CD8-positive, alpha-beta memory T cell (primary cell): ENCODE measurements around the gene ISM2. TPM values are rescaled to one million over a fixed set of nuclear protein-coding genes. Genes with fewer than 3 reads are reported as not detected.

Source experiments
- CTCF ChIA-PET: fragments of 350-600 bp; sonication (Branson Sonifier 250); formaldehyde crosslinking; loops from one replicate; lab custom pipeline; 2021; ENCODE audit warnings: antibody characterized with exemption; lab: Charles Lee
- POLR2A ChIA-PET: fragments of 350-600 bp; sonication (Branson Sonifier 250); formaldehyde crosslinking; loops from one replicate; lab custom pipeline; 2021; ENCODE audit warnings: antibody characterized with exemption; lab: Charles Lee
- DNase-seq, 5 donors: peaks; one replicate each; pipeline versions ENCODE4 v3.0.0 to v3.0.0-alpha.2; 2020 to 2022; ENCODE audit warnings: mixed read lengths in 1 of 5
- H3K27ac ChIP-seq: one replicate; pipeline ENCODE4 v1.7.0; 2013; ENCODE audit warnings: low read depth, mild to moderate bottlenecking, low read length, moderate library complexity
- H3K27me3 ChIP-seq: 2 replicates; pipeline ENCODE4 v1.7.0; 2013; ENCODE audit warnings: low read length, mild to moderate bottlenecking; ENCODE audit not compliant: insufficient read depth, poor library complexity, severe bottlenecking
- H3K36me3 ChIP-seq: 2 replicates; pipeline ENCODE4 v1.7.0; 2013; ENCODE audit warnings: mild to moderate bottlenecking, low read length, moderate library complexity; ENCODE audit not compliant: insufficient read depth
- H3K4me1 ChIP-seq: 2 replicates; pipeline ENCODE4 v1.7.0; 2013; ENCODE audit warnings: mild to moderate bottlenecking, low read length, moderate library complexity; ENCODE audit not compliant: insufficient read depth
- H3K4me3 ChIP-seq: 2 replicates; pipeline ENCODE4 v1.7.0; 2013; ENCODE audit warnings: mild to moderate bottlenecking, low read length
- H3K9me3 ChIP-seq: 2 replicates; pipeline ENCODE4 v1.7.0; 2013; ENCODE audit warnings: mild to moderate bottlenecking, low read length
- H3K27ac Mint-ChIP-seq, 8 donors: one replicate each; pipeline ENCODE4 v1.8.0; 2020 to 2021; ENCODE audit warnings: mixed read lengths in 8 of 8, mild to moderate bottlenecking in 6 of 8, inconsistent platforms in 3 of 8, moderate library complexity in 3 of 8
- H3K27me3 Mint-ChIP-seq, 2 donors: one replicate each; pipeline ENCODE4 v1.8.0; 2020 to 2021; ENCODE audit warnings: mixed read lengths in 2 of 2, mild to moderate bottlenecking in 1 of 2, moderate library complexity in 1 of 2
- H3K36me3 Mint-ChIP-seq, 3 donors: one replicate each; pipeline ENCODE4 v1.8.0; 2020 to 2021; ENCODE audit warnings: mixed read lengths in 3 of 3, inconsistent platforms in 1 of 3, mild to moderate bottlenecking in 1 of 3
- H3K4me1 Mint-ChIP-seq, 3 donors: one replicate each; pipeline ENCODE4 v1.8.0; 2020 to 2021; ENCODE audit warnings: mixed read lengths in 3 of 3, inconsistent platforms in 1 of 3, mild to moderate bottlenecking in 1 of 3
- H3K4me3 Mint-ChIP-seq, 7 donors: one replicate each; pipeline ENCODE4 v1.8.0; 2020 to 2021; ENCODE audit warnings: mixed read lengths in 7 of 7, mild to moderate bottlenecking in 6 of 7, moderate library complexity in 4 of 7, inconsistent platforms in 2 of 7
- H3K9me3 Mint-ChIP-seq, 5 donors: one replicate each; pipeline ENCODE4 v1.8.0; 2020 to 2022; ENCODE audit warnings: mixed read lengths in 5 of 5, mild to moderate bottlenecking in 3 of 5, moderate library complexity in 2 of 5, inconsistent platforms in 1 of 5
- polyA plus RNA-seq: library from polyadenylated mRNA; unstranded; fragments of 300-500 nt; fragmentation: Illumina TruSeq; gene quantifications from one replicate; pipeline ENCODE4 v1.2.3, GENCODE V29; 2021
- total RNA-seq, 2 experiments: library from RNA; stranded (reverse); gene quantifications; one replicate each; pipeline ENCODE4 v1.2.3, GENCODE V29; 2021

ISM2 gene
- total and polyA plus RNA-seq, 3 experiments from 2014 or later, result not detected

- peak overlapping the region in 1 of 8 donors; percentile 36 for H3K27ac Mint-ChIP-seq
- CTCF ChIA-PET, result no interaction called here
Measured at GRCh38 chr14:77488558-77488957, 10.1 kb downstream of the ISM2 start.

GRCh38 chr14:77485901-77486678 lies 12.5 kb downstream of the ISM2 start:
- Mint-ChIP-seq H3K36me3 (no peaks in the 10 kb centered on the region), H3K9me3 (no peaks in the 10 kb centered on the region), H3K4me1 (no peaks in the 10 kb centered on the region), H3K4me3 (no peak overlapping the region), H3K27me3 (no peaks in the 10 kb centered on the region), H3K27ac (no peak overlapping the region)
- DNase-seq, result no peak
- Histone ChIP-seq H3K36me3 (no peaks in the 10 kb centered on the region), H3K4me3 (no peak overlapping the region), H3K27me3 (no peaks in the 10 kb centered on the region), H3K4me1 (no peaks in the 10 kb centered on the region), H3K27ac (no peak overlapping the region), H3K9me3 (no peaks in the 10 kb centered on the region)
- ChIA-PET CTCF (no interaction called here), POLR2A (no interaction called here)

More at GRCh38 chr14:77488558-77488957, 10.1 kb downstream of the ISM2 start:
- H3K36me3 Mint-ChIP-seq, result no peaks in the 10 kb centered on the region
- no peak for DNase-seq
- POLR2A ChIA-PET, result no interaction called here
- Histone ChIP-seq H3K27me3 (no peaks in the 10 kb centered on the region), H3K27ac (no peak overlapping the region), H3K4me1 (no peaks in the 10 kb centered on the region), H3K4me3 (no peak overlapping the region), H3K9me3 (no peaks in the 10 kb centered on the region), H3K36me3 (no peaks in the 10 kb centered on the region)
- H3K4me1 Mint-ChIP-seq, result no peaks in the 10 kb centered on the region
- no peaks in the 10 kb centered on the region for H3K9me3 Mint-ChIP-seq
- H3K4me3 Mint-ChIP-seq, result no peak overlapping the region
- H3K27me3 Mint-ChIP-seq, result no peaks in the 10 kb centered on the region

GRCh38 chr14:77485256-77485655 lies 13.4 kb downstream of the ISM2 start:
- CTCF ChIA-PET, result no interaction called here
- H3K27me3 ChIP-seq, result no peaks in the 10 kb centered on the region
- POLR2A ChIA-PET, result no interaction called here
- H3K27ac ChIP-seq, result no peak overlapping the region
- no peaks in the 10 kb centered on the region for H3K9me3 ChIP-seq
- H3K9me3 Mint-ChIP-seq, result no peaks in the 10 kb centered on the region
- no peaks in the 10 kb centered on the region for H3K27me3 Mint-ChIP-seq
- no peak overlapping the region for H3K27ac Mint-ChIP-seq
- no peak overlapping the region for H3K4me3 ChIP-seq
- no peaks in the 10 kb centered on the region for H3K4me1 ChIP-seq
- H3K36me3 Mint-ChIP-seq, result no peaks in the 10 kb centered on the region
- no peaks in the 10 kb centered on the region for H3K36me3 ChIP-seq
- no peak overlapping the region for H3K4me3 Mint-ChIP-seq
- no peak for DNase-seq
- H3K4me1 Mint-ChIP-seq, result no peaks in the 10 kb centered on the region

GRCh38 chr14:77482422-77482821 lies 16.2 kb downstream of the ISM2 start:
- H3K4me3 ChIP-seq, result no peak overlapping the region
- CTCF ChIA-PET, result no interaction called here
- no peak overlapping the region for H3K27ac Mint-ChIP-seq
- no peaks in the 10 kb centered on the region for H3K9me3 Mint-ChIP-seq
- no peaks in the 10 kb centered on the region for H3K27me3 ChIP-seq
- H3K27ac ChIP-seq, result no peak overlapping the region
- H3K4me3 Mint-ChIP-seq, result no peak overlapping the region
- no peaks in the 10 kb centered on the region for H3K9me3 ChIP-seq
- H3K4me1 Mint-ChIP-seq, result no peaks in the 10 kb centered on the region
- peaks cover 0 to 3% of the 10 kb centered on the region in 2 donors for H3K27me3 Mint-ChIP-seq
- no peaks in the 10 kb centered on the region for H3K36me3 Mint-ChIP-seq
- H3K4me1 ChIP-seq, result no peaks in the 10 kb centered on the region
- no peaks in the 10 kb centered on the region for H3K36me3 ChIP-seq
- POLR2A ChIA-PET, result no interaction called here
- no peak for DNase-seq

- no peak for DNase-seq
- no peak overlapping the region for H3K4me3 Mint-ChIP-seq
- H3K36me3 ChIP-seq, result no peaks in the 10 kb centered on the region
- H3K27ac Mint-ChIP-seq, result no peak overlapping the region
- H3K27ac ChIP-seq, result no peak overlapping the region
- no peaks in the 10 kb centered on the region for H3K9me3 Mint-ChIP-seq
- H3K27me3 Mint-ChIP-seq, result peaks cover 0 to 3% of the 10 kb centered on the region in 2 donors
- H3K27me3 ChIP-seq, result no peaks in the 10 kb centered on the region
- H3K4me1 ChIP-seq, result no peaks in the 10 kb centered on the region
- POLR2A ChIA-PET, result no interaction called here
- H3K4me3 ChIP-seq, result no peak overlapping the region
- H3K4me1 Mint-ChIP-seq, result no peaks in the 10 kb centered on the region
- CTCF ChIA-PET, result no interaction called here
- no peaks in the 10 kb centered on the region for H3K36me3 Mint-ChIP-seq
- no peaks in the 10 kb centered on the region for H3K9me3 ChIP-seq
Measured at GRCh38 chr14:77478796-77479195, 19.8 kb downstream of the ISM2 start.

GRCh38 chr14:77478029-77478428 lies 20.6 kb downstream of the ISM2 start:
- Histone ChIP-seq H3K27me3 (no peaks in the 10 kb centered on the region), H3K36me3 (no peaks in the 10 kb centered on the region), H3K4me3 (no peak overlapping the region), H3K4me1 (no peaks in the 10 kb centered on the region), H3K9me3 (no peaks in the 10 kb centered on the region), H3K27ac (no peak overlapping the region)
- Mint-ChIP-seq H3K36me3 (no peaks in the 10 kb centered on the region), H3K9me3 (no peaks in the 10 kb centered on the region), H3K27me3 (peaks cover 0 to 3% of the 10 kb centered on the region in 2 donors), H3K4me3 (no peak overlapping the region), H3K27ac (peak overlapping the region in 2 of 8 donors; percentile 20 to 34), H3K4me1 (no peaks in the 10 kb centered on the region)
- ChIA-PET CTCF (no interaction called here), POLR2A (interaction anchor here (0.6 kb wide), 1 partner anchor 10 kb away, joined by 3 read pairs; no protein-coding TSS in a partner anchor)
- DNase-seq, result no peak

GRCh38 chr14:77475432-77476115 lies 23.0 kb downstream of the ISM2 start:
- Histone ChIP-seq H3K9me3 (no peaks in the 10 kb centered on the region), H3K4me1 (no peaks in the 10 kb centered on the region), H3K4me3 (no peak overlapping the region), H3K27me3 (no peaks in the 10 kb centered on the region), H3K36me3 (no peaks in the 10 kb centered on the region), H3K27ac (no peak overlapping the region)
- Mint-ChIP-seq H3K4me3 (no peak overlapping the region), H3K27ac (no peak overlapping the region), H3K9me3 (no peaks in the 10 kb centered on the region), H3K27me3 (peaks cover 0 to 3% of the 10 kb centered on the region in 2 donors), H3K36me3 (no peaks in the 10 kb centered on the region), H3K4me1 (no peaks in the 10 kb centered on the region)
- ChIA-PET POLR2A (no interaction called here), CTCF (no interaction called here)
- no peak for DNase-seq

GRCh38 chr14:77474479-77475177 lies 24.0 kb downstream of the ISM2 start:
- peaks cover 0 to 3% of the 10 kb centered on the region in 2 donors for H3K27me3 Mint-ChIP-seq
- H3K9me3 Mint-ChIP-seq, result no peaks in the 10 kb centered on the region
- peak overlapping the region in 1 of 8 donors; percentile 74 for H3K27ac Mint-ChIP-seq
- Histone ChIP-seq H3K27me3 (no peaks in the 10 kb centered on the region), H3K4me3 (no peak overlapping the region), H3K9me3 (no peaks in the 10 kb centered on the region), H3K27ac (no peak overlapping the region), H3K4me1 (no peaks in the 10 kb centered on the region), H3K36me3 (no peaks in the 10 kb centered on the region)
- H3K4me1 Mint-ChIP-seq, result no peaks in the 10 kb centered on the region
- POLR2A ChIA-PET, result no interaction called here
- H3K36me3 Mint-ChIP-seq, result peaks cover 0 to 2% (median under 1%) of the 10 kb centered on the region in 3 donors
- H3K4me3 Mint-ChIP-seq, result no peak overlapping the region
- DNase-seq, result no peak
- CTCF ChIA-PET, result no interaction called here
